Astrocyte (in vitro differentiated cells and primary cell): Measurements from ENCODE around the gene ENPEP. TPM values are rescaled to one million over a fixed set of nuclear protein-coding genes. Genes with fewer than 3 reads are reported as not detected.
A peak's percentile ranks its signal among the peaks of the same experiment; 100 is the strongest.
"Not testable (repeated sequence)": the region's sequence is repeated elsewhere in the genome, so short reads cannot be mapped to it uniquely, and the experiment has no call there.

ENCODE experiments used
- DNase-seq: peaks from one replicate; pipeline ENCODE4 v3.0.0-alpha.2; 2010; ENCODE audit warnings: low read depth
- FAIRE-seq: peaks from 2 replicates; lab custom pipeline; 2011; peaks lifted over from hg19 to GRCh38; lab: Jason Lieb, UNC
- H2AFZ ChIP-seq: 2 replicates; pipeline ENCODE4 v1.6.0; 2012; ENCODE audit warnings: low read depth, low read length, inconsistent platforms
- H3K27ac ChIP-seq: 2 replicates; pipeline ENCODE4 v1.5.1; 2011; ENCODE audit warnings: low read depth, low read length, inconsistent platforms
- H3K27me3 ChIP-seq: 2 replicates; pipeline ENCODE4 v1.6.0; 2011; ENCODE audit warnings: low read length, inconsistent platforms; ENCODE audit not compliant: insufficient read depth
- H3K36me3 ChIP-seq: 2 replicates; pipeline ENCODE4 v1.5.1; 2011; ENCODE audit warnings: low read length, inconsistent platforms; ENCODE audit not compliant: insufficient read depth
- H3K4me1 ChIP-seq: 2 replicates; pipeline ENCODE4 v1.5.1; 2011; ENCODE audit warnings: low read length, inconsistent platforms; ENCODE audit not compliant: insufficient read depth
- H3K4me2 ChIP-seq: 2 replicates; pipeline ENCODE4 v1.6.0; 2012; ENCODE audit warnings: low read length, inconsistent platforms
- H3K4me3 ChIP-seq: 2 replicates; pipeline ENCODE4 v1.5.1; 2011; ENCODE audit warnings: low read depth, mild to moderate bottlenecking, low read length, inconsistent platforms; ENCODE audit not compliant: insufficient read depth
- H3K79me2 ChIP-seq: 2 replicates; pipeline ENCODE4 v1.6.0; 2012; ENCODE audit warnings: mild to moderate bottlenecking, low read length, inconsistent platforms; ENCODE audit not compliant: insufficient read depth
- H3K9ac ChIP-seq: 2 replicates; pipeline ENCODE4 v1.6.0; 2012; ENCODE audit warnings: mild to moderate bottlenecking, low read length, inconsistent platforms
- H3K9me3 ChIP-seq: 2 replicates; pipeline ENCODE4 v1.5.1; 2012; ENCODE audit warnings: low read depth, mild to moderate bottlenecking, low read length, inconsistent platforms; ENCODE audit not compliant: insufficient read depth
- H4K20me1 ChIP-seq: 2 replicates; pipeline ENCODE4 v1.6.0; 2012; ENCODE audit warnings: low read length, inconsistent platforms; ENCODE audit not compliant: insufficient read depth
- H3K27ac Mint-ChIP-seq: one replicate; pipeline ENCODE4 v1.8.0; 2021; ENCODE audit warnings: mild to moderate bottlenecking, mixed read lengths; ENCODE audit not compliant: unreplicated experiment
- H3K27me3 Mint-ChIP-seq: one replicate; pipeline ENCODE4 v1.8.0; 2021; ENCODE audit warnings: low read depth, mixed read lengths; ENCODE audit not compliant: unreplicated experiment
- H3K36me3 Mint-ChIP-seq: one replicate; pipeline ENCODE4 v1.8.0; 2021; ENCODE audit warnings: low read depth, mixed read lengths; ENCODE audit not compliant: unreplicated experiment
- H3K4me1 Mint-ChIP-seq: one replicate; pipeline ENCODE4 v1.8.0; 2021; ENCODE audit warnings: low read depth, mixed read lengths; ENCODE audit not compliant: unreplicated experiment
- H3K4me3 Mint-ChIP-seq: one replicate; pipeline ENCODE4 v1.8.0; 2021; ENCODE audit warnings: mild to moderate bottlenecking, moderate library complexity, mixed read lengths; ENCODE audit not compliant: unreplicated experiment
- H3K9me3 Mint-ChIP-seq: one replicate; pipeline ENCODE4 v1.8.0; 2021; ENCODE audit warnings: mild to moderate bottlenecking, mixed read lengths; ENCODE audit not compliant: unreplicated experiment
- CTCF ChIP-seq: IDR thresholded peaks from 2 replicates; pipeline ENCODE4 v1.5.1; 2011; ENCODE audit warnings: low read depth, mild to moderate bottlenecking, inconsistent platforms, low read length, moderate library complexity; ENCODE audit not compliant: insufficient read depth
- EZH2 ChIP-seq: IDR thresholded peaks from 2 replicates; pipeline ENCODE4 v1.6.1; 2012; ENCODE audit warnings: mild to moderate bottlenecking, low read length, inconsistent platforms; ENCODE audit not compliant: insufficient read depth
- total RNA-seq: library from RNA; stranded (reverse); gene quantifications from 2 replicates; pipeline ENCODE4 v1.2.1, GENCODE V29; 2021

ENPEP gene
- total RNA-seq, 1 donor from 2014 or later: 1.7 TPM

GRCh38 chr4:110485452-110485851 lies 9.5 kb downstream of the ENPEP start:
- no peaks in the 10 kb centered on the region for H3K36me3 ChIP-seq
- Mint-ChIP-seq H3K4me3 (no peak overlapping the region), H3K36me3 (no peaks in the 10 kb centered on the region), H3K4me1 (peaks cover 50% of the 10 kb centered on the region), H3K27ac (peak overlapping the region; percentile 88), H3K27me3 (no peaks in the 10 kb centered on the region), H3K9me3 (peaks cover under 1% of the 10 kb centered on the region)
- TF ChIP-seq EZH2: no peak
- no peaks in the 10 kb centered on the region for H3K79me2 ChIP-seq
- no peak overlapping the region for H3K4me3 ChIP-seq
- H3K27me3 ChIP-seq: no peaks in the 10 kb centered on the region
- FAIRE-seq (no peak), DNase-seq (no peak)
- no peak overlapping the region for H2AFZ ChIP-seq
- H3K9me3 ChIP-seq: no peaks in the 10 kb centered on the region
- H3K27ac ChIP-seq: peak overlapping the region; percentile 35
- H3K9ac ChIP-seq: peak overlapping the region; percentile 45
- peak overlapping the region; percentile 62 for H3K4me2 ChIP-seq
- H3K4me1 ChIP-seq: peaks cover 10% of the 10 kb centered on the region
- H4K20me1 ChIP-seq: no peaks in the 10 kb centered on the region

GRCh38 chr4:110486256-110486655 lies 10.3 kb downstream of the ENPEP start:
- no peak overlapping the region for H3K4me2 ChIP-seq
- H3K79me2 ChIP-seq: no peaks in the 10 kb centered on the region
- no peak overlapping the region for H3K27ac ChIP-seq
- H3K9me3 ChIP-seq: no peaks in the 10 kb centered on the region
- H3K27me3 ChIP-seq: no peaks in the 10 kb centered on the region
- Mint-ChIP-seq H3K9me3 (no peaks in the 10 kb centered on the region), H3K4me3 (peak overlapping the region; percentile 11), H3K27me3 (no peaks in the 10 kb centered on the region), H3K27ac (peak overlapping the region; percentile 59), H3K36me3 (no peaks in the 10 kb centered on the region), H3K4me1 (peaks cover 45% of the 10 kb centered on the region)
- no peak overlapping the region for H3K4me3 ChIP-seq
- H3K4me1 ChIP-seq: peaks cover 5% of the 10 kb centered on the region
- H4K20me1 ChIP-seq: no peaks in the 10 kb centered on the region
- H2AFZ ChIP-seq: no peak overlapping the region
- no peaks in the 10 kb centered on the region for H3K36me3 ChIP-seq
- TF ChIP-seq EZH2: no peak
- TF ChIP-seq CTCF: no peak
- DNase-seq (no peak), FAIRE-seq (no peak)
- no peak overlapping the region for H3K9ac ChIP-seq

- not testable (repeated sequence) for H3K9me3 ChIP-seq, FAIRE-seq, H2AFZ ChIP-seq, H3K36me3 ChIP-seq, H3K27me3 Mint-ChIP-seq, H3K9me3 Mint-ChIP-seq, H3K36me3 Mint-ChIP-seq, DNase-seq, H3K4me1 ChIP-seq, H3K79me2 ChIP-seq, H3K4me3 ChIP-seq, H3K9ac ChIP-seq, H3K27me3 ChIP-seq, H3K4me3 Mint-ChIP-seq, H3K4me2 ChIP-seq, H4K20me1 ChIP-seq, H3K27ac ChIP-seq
- H3K4me1 Mint-ChIP-seq: peaks cover 45% of the 10 kb centered on the region
- peak overlapping the region; percentile 59 for H3K27ac Mint-ChIP-seq
These were observed 10.9 kb downstream of the ENPEP start for GRCh38 chr4:110486850-110487249.
